ENCODE results near the gene PRUNE1. TPM values are rescaled to one million over a fixed set of nuclear protein-coding genes. Genes with fewer than 3 reads are reported as not detected.

PRUNE1 gene
- total and polyA plus RNA-seq, 2 donors (not counting 1 experiment from before 2014, with no cell fraction given): 6.3 to 16.6 TPM

GRCh38 chr1:151070474-151071276, 62.4 kb downstream of the PRUNE1 start, which contains the start of gene GABPB2:
GABPB2 (plus strand) TSS chr1:151070761; CDS start chr1:151088190, 17,429 bp downstream.
- peak; percentile 99 for DNase-seq (ENCODE audit: low read depth in 2 of 2)
- H3K27ac ChIP-seq (ENCODE audit: insufficient read depth, low read length): peak within 1 kb of the TSS; percentile 95
- H3K4me1 ChIP-seq (ENCODE audit: control insufficient read depth, extremely low read depth, insufficient read depth, low read length): no peaks in the 10 kb centered on the region
- H3K4me2 ChIP-seq (ENCODE audit: extremely low read depth, insufficient read depth, low read length): peak within 1 kb of the TSS; percentile 79
- no peaks in the 10 kb centered on the region for H3K27me3 ChIP-seq (ENCODE audit: control insufficient read depth, insufficient read depth, low read length)
- H3K36me3 ChIP-seq (ENCODE audit: control insufficient read depth, insufficient read depth, low read length): peaks cover 3% of the 10 kb centered on the region
- TF ChIP-seq EZH2 (IDR thresholded peaks at IDR 0.05; ENCODE audit: low read length, missing control alignments) (no peak), CTCF (conservative IDR thresholded peaks at IDR 0.05 in 1 of 2, IDR thresholded peaks at IDR 0.05 in 1 of 2; ENCODE audit: low read depth in 1 of 2, low read length in 2 of 2) (peak; percentile 67 to 87)
- peak within 1 kb of the TSS; percentile 86 for H3K9ac ChIP-seq (ENCODE audit: insufficient read depth, low read length)
- peak within 1 kb of the TSS; percentile 53 to 89 (median 64) for H3K4me3 ChIP-seq (replicated peaks in 1 of 4; ENCODE audit: control extremely low read depth in 1 of 4, insufficient read depth in 1 of 4, low read depth in 3 of 4, low read length in 4 of 4)
- no peaks in the 10 kb centered on the region for H3K9me3 ChIP-seq (ENCODE audit: control insufficient read depth, insufficient read depth, low read depth, low read length)
- no peaks in the 10 kb centered on the region for H4K20me1 ChIP-seq (ENCODE audit: control insufficient read depth, extremely low read depth, insufficient read depth, low read length)
- H3K79me2 ChIP-seq (ENCODE audit: control insufficient read depth, insufficient read depth, low read length): peaks cover 3% of the 10 kb centered on the region
- peak within 1 kb of the TSS; percentile 83 for H2AFZ ChIP-seq (ENCODE audit: low read length)

DNA sequence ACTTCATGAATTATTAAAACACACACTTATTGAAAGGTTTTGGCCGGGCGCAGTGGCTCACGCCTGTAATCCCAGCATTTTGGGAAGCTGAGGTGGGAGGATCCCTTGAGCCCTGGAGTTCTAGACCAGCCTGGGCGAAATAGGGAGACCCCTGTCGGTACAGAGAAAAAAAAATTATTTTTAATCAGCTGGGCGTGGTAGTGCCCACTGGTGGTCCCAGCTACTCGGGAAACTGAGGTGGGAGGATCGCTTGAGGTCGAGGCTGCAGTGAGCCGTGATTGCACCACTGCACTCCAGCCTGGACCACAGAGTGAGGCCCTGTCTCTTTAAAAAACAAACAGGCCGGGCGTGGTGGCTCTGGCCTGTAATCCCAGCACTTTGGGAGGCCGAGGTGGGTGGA, 64.0 kb downstream of the PRUNE1 start:
- no peak overlapping the region for H3K9ac ChIP-seq (ENCODE audit: insufficient read depth, low read length)
- no peak overlapping the region for H3K27ac ChIP-seq (ENCODE audit: insufficient read depth, low read length)
- H3K36me3 ChIP-seq (ENCODE audit: control insufficient read depth, insufficient read depth, low read length): peaks cover under 1% of the 10 kb centered on the region
- DNase-seq (ENCODE audit: low read depth in 2 of 2): no peak
- H3K9me3 ChIP-seq (ENCODE audit: control insufficient read depth, insufficient read depth, low read depth, low read length): no peaks in the 10 kb centered on the region
- no peaks in the 10 kb centered on the region for H3K4me1 ChIP-seq (ENCODE audit: control insufficient read depth, extremely low read depth, insufficient read depth, low read length)
- H3K79me2 ChIP-seq (ENCODE audit: control insufficient read depth, insufficient read depth, low read length): peaks cover 3% of the 10 kb centered on the region
- no peak overlapping the region for H3K4me2 ChIP-seq (ENCODE audit: extremely low read depth, insufficient read depth, low read length)
- no peaks in the 10 kb centered on the region for H3K27me3 ChIP-seq (ENCODE audit: control insufficient read depth, insufficient read depth, low read length)
- no peaks in the 10 kb centered on the region for H4K20me1 ChIP-seq (ENCODE audit: control insufficient read depth, extremely low read depth, insufficient read depth, low read length)
- TF ChIP-seq CTCF (conservative IDR thresholded peaks at IDR 0.05 in 1 of 2, IDR thresholded peaks at IDR 0.05 in 1 of 2; ENCODE audit: low read depth in 1 of 2, low read length in 2 of 2): no peak
- no peak for TF ChIP-seq EZH2 (IDR thresholded peaks at IDR 0.05; ENCODE audit: low read length, missing control alignments)
- no peak overlapping the region for H3K4me3 ChIP-seq (replicated peaks in 1 of 4; ENCODE audit: control extremely low read depth in 1 of 4, insufficient read depth in 1 of 4, low read depth in 3 of 4, low read length in 4 of 4)
- no peak overlapping the region for H2AFZ ChIP-seq (ENCODE audit: low read length)

Other genes starting within 250 kb of the PRUNE1 start
- gene CTSS, start 242.7 kb upstream of the PRUNE1 start, total RNA-seq: 2.6 and 4.6 TPM in 2 replicates
- gene CTSS, start 242.7 kb upstream of the PRUNE1 start, polyA plus RNA-seq: 1.9 and 2.8 TPM in 2 replicates
- 461 and 479 TPM in 2 replicates for gene CTSK, start 200.2 kb upstream of the PRUNE1 start, total RNA-seq
- 209 and 361 TPM in 2 replicates for gene CTSK, start 200.2 kb upstream of the PRUNE1 start, polyA plus RNA-seq
- gene ARNT, start 131.8 kb upstream of the PRUNE1 start, total RNA-seq: 32.4 and 37.3 TPM in 2 replicates
- gene ARNT, start 131.8 kb upstream of the PRUNE1 start, polyA plus RNA-seq: 37.1 and 44.9 TPM in 2 replicates
- not detected in 2 replicates for gene CTXND2, start 121.3 kb upstream of the PRUNE1 start, total RNA-seq
- gene CTXND2, start 121.3 kb upstream of the PRUNE1 start, polyA plus RNA-seq: not detected in 2 replicates
- gene SETDB1, start 82.1 kb upstream of the PRUNE1 start, total RNA-seq: 26.7 and 30.7 TPM in 2 replicates
- 25.3 and 27.0 TPM in 2 replicates for gene SETDB1, start 82.1 kb upstream of the PRUNE1 start, polyA plus RNA-seq
- gene CERS2, start 33.6 kb upstream of the PRUNE1 start, total RNA-seq: 138 and 190 TPM in 2 replicates
- 201 and 254 TPM in 2 replicates for gene CERS2, start 33.6 kb upstream of the PRUNE1 start, polyA plus RNA-seq
- gene ANXA9, start 26.2 kb upstream of the PRUNE1 start, total RNA-seq: under 0.01 and 0.33 TPM in 2 replicates
- 0.03 and 0.07 TPM in 2 replicates for gene ANXA9, start 26.2 kb upstream of the PRUNE1 start, polyA plus RNA-seq
- gene MINDY1, start 1.5 kb upstream of the PRUNE1 start, total RNA-seq: 9.2 and 17.3 TPM in 2 replicates
- 10.1 and 11.7 TPM in 2 replicates for gene MINDY1, start 1.5 kb upstream of the PRUNE1 start, polyA plus RNA-seq
- gene BNIPL, start 28.1 kb downstream of the PRUNE1 start, total RNA-seq: under 0.01 and 0.33 TPM in 2 replicates
- 0.07 and 0.10 TPM in 2 replicates for gene BNIPL, start 28.1 kb downstream of the PRUNE1 start, polyA plus RNA-seq
- 2.8 and 3.5 TPM in 2 replicates for gene C1orf56, start 39.3 kb downstream of the PRUNE1 start, total RNA-seq
- 1.4 and 1.5 TPM in 2 replicates for gene C1orf56, start 39.3 kb downstream of the PRUNE1 start, polyA plus RNA-seq
- gene CDC42SE1, start 51.2 kb downstream of the PRUNE1 start, total RNA-seq: 29.8 and 36.5 TPM in 2 replicates
- 49.9 and 55.0 TPM in 2 replicates for gene CDC42SE1, start 51.2 kb downstream of the PRUNE1 start, polyA plus RNA-seq
- gene MLLT11, start 51.9 kb downstream of the PRUNE1 start, total RNA-seq: 0.77 and 2.8 TPM in 2 replicates
- 7.2 and 10.4 TPM in 2 replicates for gene MLLT11, start 51.9 kb downstream of the PRUNE1 start, polyA plus RNA-seq
- 12.8 and 13.9 TPM in 2 replicates for gene GABPB2, start 62.3 kb downstream of the PRUNE1 start, total RNA-seq
- gene GABPB2, start 62.3 kb downstream of the PRUNE1 start, polyA plus RNA-seq: 13.0 and 14.9 TPM in 2 replicates
- gene SEMA6C, start 138.2 kb downstream of the PRUNE1 start, total RNA-seq: 0.51 and 0.99 TPM in 2 replicates
- 0.76 and 0.94 TPM in 2 replicates for gene SEMA6C, start 138.2 kb downstream of the PRUNE1 start, polyA plus RNA-seq
- not detected in 2 replicates for gene TNFAIP8L2, start 148.2 kb downstream of the PRUNE1 start, total RNA-seq
- not detected in 2 replicates for gene TNFAIP8L2, start 148.2 kb downstream of the PRUNE1 start, polyA plus RNA-seq
- 8.2 and 9.7 TPM in 2 replicates for gene LYSMD1, start 157.5 kb downstream of the PRUNE1 start, total RNA-seq
- 3.6 and 4.6 TPM in 2 replicates for gene LYSMD1, start 157.5 kb downstream of the PRUNE1 start, polyA plus RNA-seq
- 26.5 and 29.2 TPM in 2 replicates for gene SCNM1, start 157.7 kb downstream of the PRUNE1 start, total RNA-seq
- 29.7 and 32.7 TPM in 2 replicates for gene SCNM1, start 157.7 kb downstream of the PRUNE1 start, polyA plus RNA-seq
- not detected in 2 replicates for gene TMOD4, start 167.5 kb downstream of the PRUNE1 start, total RNA-seq
- gene TMOD4, start 167.5 kb downstream of the PRUNE1 start, polyA plus RNA-seq: 0.41 and 0.53 TPM in 2 replicates
- gene VPS72, start 181.7 kb downstream of the PRUNE1 start, total RNA-seq: 42.9 and 47.5 TPM in 2 replicates
- 43.8 and 57.8 TPM in 2 replicates for gene VPS72, start 181.7 kb downstream of the PRUNE1 start, polyA plus RNA-seq
- 61.4 and 80.9 TPM in 2 replicates for gene PIP5K1A, start 190.1 kb downstream of the PRUNE1 start, total RNA-seq
- gene PIP5K1A, start 190.1 kb downstream of the PRUNE1 start, polyA plus RNA-seq: 108 and 118 TPM in 2 replicates
- gene PSMD4, start 246.3 kb downstream of the PRUNE1 start, total RNA-seq: 193 and 240 TPM in 2 replicates
- gene PSMD4, start 246.3 kb downstream of the PRUNE1 start, polyA plus RNA-seq: 210 and 282 TPM in 2 replicates